HepG2 (cell line): ENCODE data around the gene DDX46. TPM values are rescaled to one million over a fixed set of nuclear protein-coding genes. Genes with fewer than 3 reads are reported as not detected.
A peak's percentile ranks its signal among the peaks of the same experiment; 100 is the strongest.

Experiments used
- ATAC-seq: fragments of 200-7000 bp; cut with Tn5 transposase; 3 replicates; pipeline ENCODE4 v1.9.1; 2020; ENCODE audit warnings: mild to moderate bottlenecking, moderate library complexity
- BruUV-seq: library from RNA; stranded (reverse); fragments of 400-500 nt; replicated peaks from 2 replicates; lab custom pipeline; 2021; lab: Mats Ljungman, UMichigan
- CTCF ChIA-PET: fragments of 300-600 bp; formaldehyde crosslinking; extraction: SDS; loops from one replicate; lab custom pipeline; 2021; ENCODE audit warnings: low total read pairs, inconsistent platforms, low intra/inter-chr PET ratio; lab: Yijun Ruan, JAX
- POLR2A ChIA-PET: fragments of 350-600 bp; sonication (Branson Sonifier 250); formaldehyde crosslinking; loops from one replicate; lab custom pipeline; 2020; ENCODE audit warnings: antibody characterized with exemption, inconsistent platforms; lab: Yijun Ruan, JAX
- DNase-seq: peaks from one replicate; pipeline ENCODE4 v3.0.0-alpha.2; 2015; ENCODE audit warnings: low spot score
- FAIRE-seq: peaks from 3 replicates; lab custom pipeline; 2011; peaks lifted over from hg19 to GRCh38; lab: Jason Lieb, UNC
- H2AFZ ChIP-seq: one replicate; pipeline ENCODE4 v1.6.1; 2011; ENCODE audit warnings: low read length, inconsistent platforms
- H3K27ac ChIP-seq: fragments of 300-600 bp; 3 replicates; pipeline ENCODE4 v1.8.0; 2011; ENCODE audit warnings: mixed run types, mild to moderate bottlenecking, mixed read lengths, low read length, inconsistent platforms; ENCODE audit not compliant: insufficient read depth; ENCODE audit errors: extremely low read length
- H3K27me3 ChIP-seq, 2 experiments: fragments of 200-600 bp in 1 of 2; 2 replicates in 1 of 2; 3 replicates in 1 of 2; pipeline versions ENCODE4 v1.6.0 to v1.8.0; 2011; ENCODE audit warnings: low read length in 2 of 2, mild to moderate bottlenecking in 2 of 2, moderate library complexity in 2 of 2, inconsistent platforms in 1 of 2; ENCODE audit not compliant: insufficient read depth in 2 of 2, control insufficient read depth in 1 of 2
- H3K36me3 ChIP-seq, 2 experiments: fragments of 200-600 bp in 1 of 2; replicated peaks in 1 of 2; 2 replicates in 1 of 2; 3 replicates in 1 of 2; pipeline versions ENCODE4 v1.5.1 to v1.8.0; 2011; ENCODE audit warnings: low read length in 2 of 2, inconsistent platforms in 1 of 2; ENCODE audit not compliant: insufficient read depth in 2 of 2, control insufficient read depth in 1 of 2
- H3K4me1 ChIP-seq: 2 replicates; pipeline ENCODE4 v1.5.1; 2012; ENCODE audit warnings: low read length, inconsistent platforms; ENCODE audit not compliant: insufficient read depth
- H3K4me2 ChIP-seq: 2 replicates; pipeline ENCODE4 v1.6.0; 2011; ENCODE audit warnings: low read depth, low read length, inconsistent platforms
- H3K4me3 ChIP-seq, 3 experiments: fragments of 200-600 bp in 1 of 3; sonication (generic), shearing (Covaris generic) in 1 of 3; replicated peaks in 1 of 3; 2 replicates each; pipeline ENCODE4 v1.5.1; 2011 to 2016; ENCODE audit warnings: low read length in 3 of 3, inconsistent platforms in 2 of 3, low read depth in 2 of 3, mild to moderate bottlenecking in 2 of 3, control low read depth in 1 of 3, mixed read lengths in 1 of 3; ENCODE audit not compliant: insufficient read depth in 1 of 3
- H3K79me2 ChIP-seq: one replicate; pipeline ENCODE4 v1.6.1; 2011; ENCODE audit warnings: low read length, inconsistent platforms; ENCODE audit not compliant: insufficient read depth
- H3K9ac ChIP-seq: 2 replicates; pipeline ENCODE4 v1.6.0; 2011; ENCODE audit warnings: mild to moderate bottlenecking, low read depth, low read length, inconsistent platforms; ENCODE audit not compliant: insufficient read depth
- H3K9me3 ChIP-seq: 2 replicates; pipeline ENCODE4 v1.5.1; 2012; ENCODE audit warnings: mild to moderate bottlenecking, low read length
- H4K20me1 ChIP-seq: 2 replicates; pipeline ENCODE4 v1.6.0; 2011; ENCODE audit warnings: inconsistent platforms, mild to moderate bottlenecking, low read length, moderate library complexity; ENCODE audit not compliant: insufficient read depth
- ARNT2 ChIP-seq: sonication (generic); formaldehyde crosslinking; IDR thresholded peaks from 2 replicates; pipeline ENCODE4 v1.8.0; 2022; ENCODE audit warnings: mild to moderate bottlenecking, low read depth, missing genetic modification reagents, moderate library complexity
- ARNTL ChIP-seq: sonication (generic); formaldehyde crosslinking; IDR thresholded peaks from 2 replicates; pipeline ENCODE4 v1.4.0; 2020; ENCODE audit warnings: mild to moderate bottlenecking, missing genetic modification reagents
- BCL6 ChIP-seq: IDR thresholded peaks from 2 replicates; pipeline ENCODE4 v1.6.1; 2016; ENCODE audit warnings: missing genetic modification reagents, missing compliant biosample characterization
- CREM ChIP-seq, 2 experiments: sonication (generic) in 1 of 2; formaldehyde crosslinking in 1 of 2; IDR thresholded peaks; 2 replicates each; pipeline versions ENCODE4 v1.4.0 to v1.6.1; 2016 to 2020; ENCODE audit warnings: antibody characterized with exemption in 1 of 2, mild to moderate bottlenecking in 1 of 2, missing genetic modification reagents in 1 of 2
- GTF2F1 ChIP-seq: fragments of 150-350 bp; IDR thresholded peaks from 2 replicates; pipeline ENCODE4 v1.6.1; 2014; ENCODE audit warnings: low read length
- LCORL ChIP-seq, 2 experiments: fragments of 450-650 bp in 1 of 2; sonication (generic) in 1 of 2; formaldehyde crosslinking in 1 of 2; IDR thresholded peaks; 2 replicates each; pipeline versions ENCODE4 v1.5.0 to v1.6.1; 2017 to 2020; ENCODE audit warnings: antibody characterized with exemption in 1 of 2, missing genetic modification reagents in 1 of 2
- NONO ChIP-seq, 2 experiments: fragments of 450-650 bp in 1 of 2; sonication (generic) in 1 of 2; formaldehyde crosslinking in 1 of 2; IDR thresholded peaks in 1 of 2; conservative IDR thresholded peaks in 1 of 2; 2 replicates each; pipeline versions ENCODE4 v1.6.1 to v1.8.0; 2017 to 2022; ENCODE audit warnings: mild to moderate bottlenecking in 1 of 2, missing genetic modification reagents in 1 of 2, moderate library complexity in 1 of 2
- SATB2 ChIP-seq: sonication (generic); formaldehyde crosslinking; IDR thresholded peaks from 2 replicates; pipeline ENCODE4 v1.5.0; 2020; ENCODE audit warnings: missing genetic modification reagents
- SP5 ChIP-seq: IDR thresholded peaks from 2 replicates; pipeline ENCODE4 v1.6.1; 2016; ENCODE audit warnings: low read depth, borderline replicate concordance
- ZNF337 ChIP-seq: sonication (generic); formaldehyde crosslinking; IDR thresholded peaks from 2 replicates; pipeline ENCODE4 v1.5.1; 2020; ENCODE audit warnings: missing genetic modification reagents, low read depth, mild to moderate bottlenecking, borderline replicate concordance
- ZNF589 ChIP-seq: sonication (generic); formaldehyde crosslinking; conservative IDR thresholded peaks from 2 replicates; pipeline ENCODE4 v1.8.0; 2022; ENCODE audit warnings: mild to moderate bottlenecking, moderate library complexity, missing genetic modification reagents
- ZNF75D ChIP-seq: sonication (generic); formaldehyde crosslinking; IDR thresholded peaks from 2 replicates; pipeline ENCODE4 v1.8.1; 2023; ENCODE audit warnings: missing genetic modification reagents, mild to moderate bottlenecking, borderline replicate concordance
- ZNF841 ChIP-seq: sonication (generic); formaldehyde crosslinking; IDR thresholded peaks from 2 replicates; pipeline ENCODE4 v1.8.1; 2023; ENCODE audit warnings: missing genetic modification reagents, borderline replicate concordance
- ZSCAN30 ChIP-seq: sonication (generic); formaldehyde crosslinking; IDR thresholded peaks from 2 replicates; pipeline ENCODE4 v1.5.0; 2020; ENCODE audit warnings: mild to moderate bottlenecking, missing genetic modification reagents
- WGBS: methylation state at CpG from one replicate; pipeline ENCODE4 v1.1.6; 2017; ENCODE audit warnings: low lambda C conversion rate; 5-methylcytosine and 5-hydroxymethylcytosine counted together
- in situ Hi-C: cut with HindIII; loops from 2 replicates; pipeline ENCODE4 v1.10.0; 2017; ENCODE audit warnings: low pct_unique_long_range_greater_than_20kb; ENCODE audit not compliant: extremely low pct_ligation_motif_present
- intact Hi-C: fragments of 100-400 bp; cut with micrococcal nuclease; formaldehyde crosslinking; loops from one replicate; pipeline ENCODE4 v1.10.0; 2022; ENCODE audit not compliant: unreplicated experiment
- polyA plus RNA-seq, 8 experiments: library from polyadenylated mRNA; depleted of rRNA in 3 of 8; stranded (reverse) in 7 of 8; unstranded in 1 of 8; fragments of >200 nt; fragmentation: Illumina TruSeq in 4 of 8; extraction: Trizol in 4 of 8; gene quantifications; 2 replicates each; pipeline versions ENCODE4 v1.2.1 to v1.2.3, GENCODE V29; 2011 to 2016; ENCODE audit warnings: low read depth in 4 of 8, missing spikeins in 1 of 8, mixed read lengths in 1 of 8; ENCODE audit not compliant: insufficient read depth in 1 of 8
- total RNA-seq, 5 experiments: library from RNA; depleted of rRNA; stranded (reverse); fragments of >200 nt; fragmentation: Illumina TruSeq; extraction: Trizol; gene quantifications; 2 replicates each; pipeline ENCODE4 v1.2.3, GENCODE V29; 2016; ENCODE audit warnings: low read depth in 1 of 5
- TF ChIP-seq, protein P1 (sequence below): IDR thresholded peaks from 2 replicates; pipeline ENCODE4 v1.6.1; 2012; ENCODE audit warnings: inconsistent platforms
- TF ChIP-seq, protein P2 (sequence below): sonication (generic); formaldehyde crosslinking; IDR thresholded peaks from 2 replicates; pipeline ENCODE4 v1.8.0; 2022; ENCODE audit warnings: missing genetic modification reagents, low read depth, mild to moderate bottlenecking, borderline replicate concordance
- TF ChIP-seq, protein P3 (sequence below): sonication (generic); formaldehyde crosslinking; IDR thresholded peaks from 2 replicates; pipeline ENCODE4 v1.8.0; 2022; ENCODE audit warnings: low read depth, missing genetic modification reagents

Gene DDX46
- total and polyA plus RNA-seq, 2 of the 13 experiments (the other 11 are each of a cell fraction or from before 2014, with no cell fraction given) = 27.3 to 59.3 TPM

DNA sequence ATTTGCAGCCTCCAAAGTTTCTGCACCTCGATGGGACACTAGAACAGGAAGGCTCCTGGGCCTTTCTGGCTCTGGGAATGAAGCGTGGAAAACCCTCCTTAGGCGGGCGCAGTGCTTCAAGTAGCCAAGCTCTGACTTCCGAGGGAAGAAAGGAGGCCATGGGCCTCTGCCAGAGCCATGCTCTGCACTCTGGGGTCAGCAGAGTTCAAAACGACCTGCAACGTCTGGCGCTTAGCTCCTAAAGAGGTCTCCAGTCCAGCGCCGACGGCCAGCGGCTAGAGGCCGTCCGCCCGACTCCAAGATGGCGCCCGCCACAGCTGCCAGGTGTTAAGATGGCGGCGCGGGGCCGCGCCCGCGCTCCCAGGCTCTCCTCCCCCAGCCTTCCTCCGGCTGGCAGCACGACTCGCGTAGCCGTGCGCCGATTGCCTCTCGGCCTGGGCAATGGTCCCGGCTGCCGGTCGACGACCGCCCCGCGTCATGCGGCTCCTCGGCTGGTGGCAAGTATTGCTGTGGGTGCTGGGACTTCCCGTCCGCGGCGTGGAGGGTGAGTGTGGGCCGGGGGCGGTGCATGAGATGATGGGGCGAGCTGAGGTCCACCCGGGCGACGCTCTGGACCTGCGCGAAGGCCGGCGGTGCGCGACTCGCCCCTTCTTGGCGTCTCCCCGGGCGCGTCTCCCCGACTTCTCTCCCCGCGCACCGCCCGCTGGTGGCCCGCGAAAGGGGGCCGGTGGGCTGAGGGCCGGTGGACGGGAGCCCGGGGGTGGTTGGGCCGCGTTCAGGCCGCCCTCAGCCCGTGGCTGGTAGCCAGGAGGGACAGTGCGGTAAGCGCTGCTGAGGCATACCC lies 115.6 kb downstream of the DDX46 start, which contains the start of gene TXNDC15 (continued):
- TF ChIP-seq CREM (IDR thresholded peaks at IDR 0.05) = no peak
- TF ChIP-seq CREM (CRISPR knock-in tag; IDR thresholded peaks at IDR 0.05) = no peak
- no peak for TF ChIP-seq NONO (IDR thresholded peaks at IDR 0.05)
- TF ChIP-seq NONO (CRISPR knock-in tag; conservative IDR thresholded peaks at IDR 0.05) = peak; percentile 92
- peak; percentile 94; the same call in 1 of the 2 replicates for TF ChIP-seq SATB2
- TF ChIP-seq ARNT2 (CRISPR knock-in tag) = peak; percentile 90
- TF ChIP-seq BCL6 (CRISPR knock-in tag) = peak; percentile 57
- TF ChIP-seq, protein P1, sequence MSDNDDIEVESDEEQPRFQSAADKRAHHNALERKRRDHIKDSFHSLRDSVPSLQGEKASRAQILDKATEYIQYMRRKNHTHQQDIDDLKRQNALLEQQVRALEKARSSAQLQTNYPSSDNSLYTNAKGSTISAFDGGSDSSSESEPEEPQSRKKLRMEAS = peak; percentile 82
- no peak for TF ChIP-seq ZNF75D (CRISPR knock-in tag)

DNA sequence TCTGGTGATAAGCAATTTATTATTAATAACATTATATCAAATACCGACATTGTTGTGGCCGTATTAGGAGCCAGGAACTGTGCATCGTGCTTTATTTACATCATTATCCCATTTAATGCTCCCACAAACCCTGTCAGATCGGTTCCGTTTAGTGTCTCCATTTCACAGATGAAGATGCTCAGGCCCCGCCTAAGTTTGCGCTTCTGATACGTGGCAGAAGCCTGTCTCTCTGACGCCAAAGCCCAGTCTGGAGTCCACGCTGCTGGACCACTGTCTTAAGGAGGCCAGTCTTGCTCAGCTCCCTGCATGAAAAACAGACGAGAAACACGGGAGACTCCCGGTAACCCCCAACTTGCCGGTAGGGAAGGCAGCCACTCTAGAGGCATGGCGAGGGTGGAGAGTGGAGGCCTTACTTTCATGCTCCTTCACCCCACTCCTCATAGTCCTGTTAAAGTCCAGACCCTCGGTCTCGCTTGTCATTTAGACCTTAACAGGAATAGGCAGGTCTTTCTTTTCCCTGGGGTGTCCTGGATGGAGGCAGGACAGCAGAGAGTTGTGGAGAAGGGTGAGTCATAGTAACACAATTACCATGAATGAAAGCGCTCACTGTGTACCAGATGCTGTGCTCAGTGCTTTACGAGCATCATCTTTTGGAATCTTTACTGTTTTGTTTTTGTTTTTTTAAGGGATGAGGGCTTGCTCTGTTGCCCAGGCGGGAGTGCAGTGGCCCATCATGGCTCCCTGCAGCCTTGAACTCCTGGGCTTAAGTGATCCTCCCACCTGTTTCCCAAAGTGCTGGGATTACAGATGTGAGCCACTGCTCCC lies 116.5 kb downstream of the DDX46 start:
- peak; percentile 8 for FAIRE-seq
- TF ChIP-seq ZSCAN30 = 0 out of 2 replicates have a peak, but pooled peaks have one; percentile 6
- TF ChIP-seq LCORL (IDR thresholded peaks at IDR 0.05) = 0 out of 2 replicates have a peak, but pooled peaks have one; percentile 25
- TF ChIP-seq LCORL (CRISPR knock-in tag; IDR thresholded peaks at IDR 0.05) = no peak
- TF ChIP-seq, protein P2, sequence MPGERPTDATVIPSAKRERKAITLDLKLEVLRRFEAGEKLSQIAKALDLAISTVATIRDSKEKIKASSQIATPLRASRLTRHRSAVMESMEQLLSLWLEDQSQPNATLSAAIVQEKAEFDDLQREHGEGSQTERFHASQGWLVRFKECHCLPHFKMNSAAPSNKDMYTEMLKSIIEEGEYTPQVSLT (CRISPR knock-in tag) = no peak
- no peak for TF ChIP-seq GTF2F1
- TF ChIP-seq ARNTL (CRISPR knock-in tag) = 0 out of 2 replicates have a peak, but pooled peaks have one; percentile 10
- TF ChIP-seq, protein P3, sequence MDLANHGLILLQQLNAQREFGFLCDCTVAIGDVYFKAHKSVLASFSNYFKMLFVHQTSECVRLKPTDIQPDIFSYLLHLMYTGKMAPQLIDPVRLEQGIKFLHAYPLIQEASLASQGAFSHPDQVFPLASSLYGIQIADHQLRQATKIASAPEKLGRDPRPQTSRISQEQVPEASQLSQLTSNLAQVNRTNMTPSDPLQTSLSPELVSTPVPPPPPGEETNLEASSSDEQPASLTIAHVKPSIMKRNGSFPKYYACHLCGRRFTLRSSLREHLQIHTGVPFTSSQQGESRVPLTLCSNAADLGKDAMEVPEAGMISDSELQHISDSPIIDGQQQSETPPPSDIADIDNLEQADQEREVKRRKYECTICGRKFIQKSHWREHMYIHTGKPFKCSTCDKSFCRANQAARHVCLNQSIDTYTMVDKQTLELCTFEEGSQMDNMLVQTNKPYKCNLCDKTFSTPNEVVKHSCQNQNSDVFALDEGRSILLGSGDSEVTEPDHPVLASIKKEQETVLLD (CRISPR knock-in tag) = 0 out of 2 replicates have a peak, but pooled peaks have one; percentile 21
- TF ChIP-seq ZNF589 (CRISPR knock-in tag) = 0 out of 2 replicates have a peak, but pooled peaks have one; percentile 2
- 0 out of 2 replicates have a peak, but pooled peaks have one; percentile 5 for TF ChIP-seq SP5
- 0 out of 2 replicates have a peak, but pooled peaks have one; percentile 19 for TF ChIP-seq ZNF841 (CRISPR knock-in tag)
- peak; percentile 54; the same call in 1 of the 2 replicates for TF ChIP-seq ZNF337 (CRISPR knock-in tag)

More for the DNA sequence above, 116.5 kb downstream of the DDX46 start:
- no peaks in the 10 kb centered on the region for H3K9me3 ChIP-seq
- H3K4me3 ChIP-seq = peak overlapping the region; percentile 72 to 96 (median 94)
- ChIA-PET CTCF (no interaction called here), POLR2A (interaction anchor here (1.3 to 2.3 kb wide), 6 partner anchors 20 to 282 kb away, joined by 3 to 37 read pairs (median 7); partner anchors contain the start of genes C5orf24, CAMLG and PCBD2)
- peaks cover 31% of the 10 kb centered on the region for H3K4me1 ChIP-seq
- in situ Hi-C loops = no loop called here
- intact Hi-C loops = loop anchor here (2.0 kb wide), 1 partner anchor 30 kb away; the partner anchor contains the start of gene PCBD2
- H4K20me1 ChIP-seq = no peaks in the 10 kb centered on the region
- peaks cover 0 to 1% of the 10 kb centered on the region in 2 experiments; a peak in 1 of 5 replicates for H3K36me3 ChIP-seq
- peak overlapping the region; percentile 89 for H2AFZ ChIP-seq
- H3K79me2 ChIP-seq = peaks cover 25% of the 10 kb centered on the region
- DNase-seq (peak; percentile 48), ATAC-seq (peak; percentile 50)
- no peaks in the 10 kb centered on the region; a peak in 1 of 5 replicates for H3K27me3 ChIP-seq
- peak overlapping the region; percentile 78 for H3K4me2 ChIP-seq
- no TSS peak for BruUV-seq
- WGBS = 6% methylated on average over 16 of the region's 20 CpGs
- peak overlapping the region; percentile 84 for H3K27ac ChIP-seq
- H3K9ac ChIP-seq = peak overlapping the region; percentile 94
